Lung (tissue), 12 donors: ENCODE results near the gene SCN10A. TPM values are rescaled to one million over a fixed set of nuclear protein-coding genes. Genes with fewer than 3 reads are reported as not detected.

ENCODE experiments used
- ATAC-seq: fragments of 200-7000 bp; cut with Tn5 transposase; one replicate; pipeline ENCODE4 v1.9.1; 2020; ENCODE audit warnings: moderate number of reproducible peaks; ENCODE audit not compliant: insufficient read depth, low FRiP score
- DNase-seq, 3 donors: peaks; one replicate each; pipeline ENCODE4 v3.0.0-alpha.2; 2013 to 2017
- H3K27ac ChIP-seq, 2 donors: one replicate each; pipeline ENCODE4 v1.5.1; 2013; ENCODE audit warnings: mild to moderate bottlenecking in 2 of 2, moderate library complexity in 2 of 2, control low read depth in 1 of 2, inconsistent platforms in 1 of 2, low read depth in 1 of 2, low read length in 1 of 2
- H3K27me3 ChIP-seq, 3 donors: one replicate each; pipeline ENCODE4 v1.5.1; 2013; ENCODE audit warnings: low read length in 2 of 3; ENCODE audit not compliant: control insufficient read depth in 3 of 3, insufficient read depth in 3 of 3
- H3K36me3 ChIP-seq, 4 donors: one replicate each; pipeline ENCODE4 v1.5.1; 2013; ENCODE audit warnings: low read length in 4 of 4, mild to moderate bottlenecking in 1 of 4, moderate library complexity in 1 of 4; ENCODE audit not compliant: control insufficient read depth in 4 of 4, insufficient read depth in 4 of 4
- H3K4me1 ChIP-seq, 5 donors: one replicate each; pipeline ENCODE4 v1.5.1; 2013; ENCODE audit warnings: low read length in 5 of 5, mild to moderate bottlenecking in 2 of 5, moderate library complexity in 1 of 5; ENCODE audit not compliant: control insufficient read depth in 5 of 5, insufficient read depth in 5 of 5
- H3K4me3 ChIP-seq: one replicate; pipeline ENCODE4 v1.5.1; 2013; ENCODE audit warnings: mild to moderate bottlenecking, control low read depth, moderate library complexity
- H3K9ac ChIP-seq, 2 donors: one replicate each; pipeline ENCODE4 v1.5.1; 2013; ENCODE audit warnings: low read length in 2 of 2, control low read depth in 1 of 2; ENCODE audit not compliant: insufficient read depth in 1 of 2
- H3K9me3 ChIP-seq, 4 donors: one replicate each; pipeline ENCODE4 v1.5.1; 2013; ENCODE audit warnings: low read length in 3 of 4, mild to moderate bottlenecking in 1 of 4, moderate library complexity in 1 of 4; ENCODE audit not compliant: control insufficient read depth in 4 of 4, insufficient read depth in 3 of 4
- CTCF ChIP-seq: IDR thresholded peaks from 2 replicates; pipeline ENCODE4 v1.5.1; 2012; ENCODE audit warnings: mild to moderate bottlenecking; ENCODE audit errors: control extremely low read depth, extremely low read depth
- WGBS, 2 donors: extraction: QIAGEN DNeasy Blood & Tissue Kit; methylation state at CpG; one replicate each; pipeline ENCODE4 v1.1.7; 2013; 5-methylcytosine and 5-hydroxymethylcytosine counted together
- polyA plus RNA-seq, 2 donors: library from polyadenylated mRNA; stranded (reverse); fragments of 200-250 nt; gene quantifications; one replicate each; pipeline ENCODE4 v1.2.1, GENCODE V29; 2013
- total RNA-seq, 2 donors: library from RNA; depleted of rRNA in 1 of 2; stranded (reverse); fragments of >200 nt in 1 of 2; gene quantifications; one replicate each; pipeline ENCODE4 v1.2.1, GENCODE V29; 2014 to 2021
- donor health status: control.
- donor health status: control.
- donor health status: Bipolar disorder and iron deficiency.
- donor health status: healthy.
- donor health status: DM: yes; HTN: yes; CAD: no.

Gene SCN10A
- total and polyA plus RNA-seq, 4 donors, result not detected

- Histone ChIP-seq H3K9me3 (peaks cover 0 to 1% (median 0%) of the 10 kb centered on the region in 4 donors), H3K36me3 (no peaks in the 10 kb centered on the region), H3K27ac (no peak overlapping the region), H3K9ac (no peak overlapping the region), H3K4me1 (no peaks in the 10 kb centered on the region), H3K4me3 (no peak overlapping the region), H3K27me3 (peaks cover 0 to 5% (median 0%) of the 10 kb centered on the region in 3 donors)
- 68 to 85% methylated on average over 3 of the region's 3 CpGs for WGBS, 2 donors
- no peak for DNase-seq
- no peak for TF ChIP-seq CTCF
- no peak for ATAC-seq
Measured at GRCh38 chr3:38702231-38702630, 113.8 kb downstream of the SCN10A start.

GRCh38 chr3:38698760-38699159, 117.3 kb downstream of the SCN10A start:
- peaks cover 0 to 2% (median 0%) of the 10 kb centered on the region in 3 donors for H3K27me3 ChIP-seq
- TF ChIP-seq CTCF, result no peak
- ATAC-seq (no peak), DNase-seq (no peak)
- no peak overlapping the region for H3K27ac ChIP-seq
- H3K4me1 ChIP-seq, result no peaks in the 10 kb centered on the region
- H3K9ac ChIP-seq, result no peak overlapping the region
- H3K4me3 ChIP-seq, result no peak overlapping the region
- no peaks in the 10 kb centered on the region for H3K36me3 ChIP-seq
- H3K9me3 ChIP-seq, result peaks cover 0 to 1% (median 0%) of the 10 kb centered on the region in 4 donors
- 90 to 93% methylated on average over 5 of the region's 5 CpGs for WGBS, 2 donors

GRCh38 chr3:38698061-38698460, 118.0 kb downstream of the SCN10A start:
- Histone ChIP-seq H3K27ac (no peak overlapping the region), H3K27me3 (peaks cover 0 to 2% (median 0%) of the 10 kb centered on the region in 3 donors), H3K9me3 (peaks cover 0 to 1% (median 0%) of the 10 kb centered on the region in 4 donors), H3K4me1 (no peaks in the 10 kb centered on the region), H3K9ac (no peak overlapping the region), H3K36me3 (no peaks in the 10 kb centered on the region), H3K4me3 (no peak overlapping the region)
- no peak for TF ChIP-seq CTCF
- no peak for ATAC-seq
- no peak for DNase-seq
- WGBS, 2 donors, result 95 to 96% methylated on average over 12 of the region's 12 CpGs

- Histone ChIP-seq H3K4me1 (no peaks in the 10 kb centered on the region), H3K4me3 (no peak overlapping the region), H3K9ac (no peak overlapping the region), H3K36me3 (no peaks in the 10 kb centered on the region), H3K9me3 (no peaks in the 10 kb centered on the region), H3K27me3 (no peaks in the 10 kb centered on the region), H3K27ac (no peak overlapping the region)
- ATAC-seq, result no peak
- WGBS, 2 donors, result 69 to 88% methylated on average over 2 of the region's 2 CpGs
- no peak for TF ChIP-seq CTCF
- DNase-seq, result no peak
Measured at GRCh38 chr3:38696034-38696433, 120.0 kb downstream of the SCN10A start.
